Measurements from ENCODE around the gene TBC1D22A. TPM values are rescaled to one million over a fixed set of nuclear protein-coding genes. Genes with fewer than 3 reads are reported as not detected.

Gene TBC1D22A
- total RNA-seq, 1 donor from 2014 or later: 18.9 TPM

GRCh38 chr22:46871826-46872225 lies 109.4 kb downstream of the TBC1D22A start:
- peaks cover 25% of the 10 kb centered on the region for H3K36me3 Mint-ChIP-seq (ENCODE audit: low read depth)
- H3K27me3 Mint-ChIP-seq (ENCODE audit: low read depth): no peaks in the 10 kb centered on the region
- no peak for TF ChIP-seq CTCF (IDR thresholded peaks at IDR 0.05)
- DNase-seq (ENCODE audit: low spot score): no peak
- no peak overlapping the region for H3K4me3 Mint-ChIP-seq (ENCODE audit: unreplicated experiment)
- H3K27ac Mint-ChIP-seq (ENCODE audit: unreplicated experiment): no peak overlapping the region
- peaks cover 29% of the 10 kb centered on the region for H3K9me3 Mint-ChIP-seq (ENCODE audit: low read depth)
- peaks cover 3% of the 10 kb centered on the region for H3K4me1 Mint-ChIP-seq (ENCODE audit: low read depth)

DNA sequence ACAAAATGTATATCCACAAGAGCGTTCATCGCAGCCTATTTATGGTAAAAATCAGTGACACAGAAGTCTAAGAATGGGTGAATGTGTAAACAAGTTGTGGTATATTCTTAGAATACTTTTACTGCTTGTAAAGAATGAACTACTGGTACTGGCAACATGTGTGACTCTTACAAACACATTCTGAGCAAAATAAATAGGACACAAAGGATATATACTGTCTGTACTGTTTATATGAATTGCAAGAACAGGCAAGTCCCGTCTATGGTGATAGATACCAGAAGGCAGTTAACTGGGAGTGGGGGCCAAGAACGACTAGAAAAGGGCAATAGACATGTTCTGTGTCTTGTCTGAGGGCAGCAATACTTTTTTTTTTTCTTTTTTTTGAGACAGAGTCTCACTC lies 112.6 kb downstream of the TBC1D22A start:
- no peak overlapping the region for H3K4me3 Mint-ChIP-seq (ENCODE audit: unreplicated experiment)
- no peak for TF ChIP-seq CTCF (IDR thresholded peaks at IDR 0.05)
- H3K9me3 Mint-ChIP-seq (ENCODE audit: low read depth): peaks cover 29% of the 10 kb centered on the region
- no peak overlapping the region for H3K27ac Mint-ChIP-seq (ENCODE audit: unreplicated experiment)
- no peaks in the 10 kb centered on the region for H3K4me1 Mint-ChIP-seq (ENCODE audit: low read depth)
- H3K27me3 Mint-ChIP-seq (ENCODE audit: low read depth): no peaks in the 10 kb centered on the region
- H3K36me3 Mint-ChIP-seq (ENCODE audit: low read depth): peaks cover 28% of the 10 kb centered on the region
- no peak for DNase-seq (ENCODE audit: low spot score)

- no peaks in the 10 kb centered on the region for H3K27me3 Mint-ChIP-seq (ENCODE audit: low read depth)
- H3K27ac Mint-ChIP-seq (ENCODE audit: unreplicated experiment): no peak overlapping the region
- H3K4me1 Mint-ChIP-seq (ENCODE audit: low read depth): no peaks in the 10 kb centered on the region
- H3K36me3 Mint-ChIP-seq (ENCODE audit: low read depth): peaks cover 21% of the 10 kb centered on the region
- H3K9me3 Mint-ChIP-seq (ENCODE audit: low read depth): peaks cover 18% of the 10 kb centered on the region
- no peak overlapping the region for H3K4me3 Mint-ChIP-seq (ENCODE audit: unreplicated experiment)
- no peak for DNase-seq (ENCODE audit: low spot score)
- TF ChIP-seq CTCF (IDR thresholded peaks at IDR 0.05): no peak
Measured at GRCh38 chr22:46876357-46876934, 114.0 kb downstream of the TBC1D22A start.

DNA sequence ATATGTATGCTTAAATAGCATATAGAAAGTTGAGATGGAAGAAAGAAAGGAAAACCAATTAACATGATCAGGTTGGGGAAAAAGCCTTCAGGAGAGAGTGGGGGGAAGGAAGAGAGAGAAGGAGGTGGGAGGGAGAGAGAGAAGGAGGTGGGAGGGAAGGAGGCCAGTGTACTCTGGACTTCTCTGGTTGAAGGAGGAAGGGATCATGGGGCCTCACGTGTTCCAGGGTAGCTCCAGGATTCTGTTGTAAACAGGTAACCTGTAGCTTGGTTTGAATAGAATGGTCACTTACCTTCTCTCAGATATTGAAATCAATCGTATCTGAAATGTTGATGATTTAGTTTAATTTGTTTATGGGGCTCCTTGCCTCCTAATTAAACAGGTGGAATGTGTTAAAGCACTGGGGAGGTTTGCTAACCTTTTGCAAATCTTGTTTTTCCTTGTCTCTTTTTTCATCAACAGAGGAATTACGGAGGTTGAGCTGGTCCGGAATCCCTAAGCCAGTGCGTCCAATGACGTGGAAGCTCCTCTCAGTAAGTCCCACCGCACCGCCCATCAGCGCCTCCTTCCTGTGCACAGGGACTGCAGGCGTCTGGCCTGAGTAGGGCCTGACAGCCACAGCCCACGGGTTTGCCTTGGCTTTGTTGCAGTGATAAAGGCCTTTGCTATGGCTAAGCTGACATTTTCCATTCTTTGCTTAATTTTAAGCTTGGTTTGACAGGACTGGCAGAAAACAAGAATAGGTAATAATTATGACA lies 115.9 kb downstream of the TBC1D22A start:
- H3K27ac Mint-ChIP-seq (ENCODE audit: unreplicated experiment): no peak overlapping the region
- TF ChIP-seq CTCF (IDR thresholded peaks at IDR 0.05): no peak
- no peaks in the 10 kb centered on the region for H3K4me1 Mint-ChIP-seq (ENCODE audit: low read depth)
- peaks cover 4% of the 10 kb centered on the region for H3K9me3 Mint-ChIP-seq (ENCODE audit: low read depth)
- H3K27me3 Mint-ChIP-seq (ENCODE audit: low read depth): no peaks in the 10 kb centered on the region
- no peak for DNase-seq (ENCODE audit: low spot score)
- no peak overlapping the region for H3K4me3 Mint-ChIP-seq (ENCODE audit: unreplicated experiment)
- peaks cover 11% of the 10 kb centered on the region for H3K36me3 Mint-ChIP-seq (ENCODE audit: low read depth)

DNA sequence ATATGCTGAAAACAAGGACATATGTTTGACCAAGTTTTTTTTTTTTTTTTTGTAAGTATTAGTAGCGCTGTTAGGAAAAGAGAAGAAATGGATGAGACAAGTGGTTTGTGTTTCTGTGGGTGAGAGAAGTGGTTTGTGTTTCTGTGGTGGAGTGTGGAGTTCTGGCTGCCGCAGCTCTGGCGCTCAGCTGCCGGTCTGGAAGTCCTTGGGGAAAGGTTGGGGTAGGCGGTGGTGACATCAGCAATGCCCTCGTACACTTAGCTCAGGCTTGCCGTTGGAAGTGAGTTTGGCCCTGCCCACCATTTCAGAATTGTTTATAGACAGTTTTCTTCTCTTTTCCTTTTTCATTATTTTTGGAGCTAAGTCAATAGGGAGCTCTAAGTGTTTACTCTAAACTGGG lies 116.6 kb downstream of the TBC1D22A start:
- Mint-ChIP-seq H3K4me1 (ENCODE audit: low read depth) (no peaks in the 10 kb centered on the region), H3K36me3 (ENCODE audit: low read depth) (peaks cover 10% of the 10 kb centered on the region), H3K9me3 (ENCODE audit: low read depth) (peaks cover 2% of the 10 kb centered on the region), H3K4me3 (ENCODE audit: unreplicated experiment) (no peak overlapping the region), H3K27me3 (ENCODE audit: low read depth) (no peaks in the 10 kb centered on the region), H3K27ac (ENCODE audit: unreplicated experiment) (no peak overlapping the region)
- no peak for DNase-seq (ENCODE audit: low spot score)
- TF ChIP-seq CTCF (IDR thresholded peaks at IDR 0.05): no peak
